Neural progenitor cell (in vitro differentiated cells): ENCODE results near the gene IGBP1.

Experiments used
- EZH2 ChIP-seq: fragments of 200-600 bp; sonication (generic); IDR thresholded peaks from 2 replicates; pipeline ENCODE4 v1.6.1; 2017; ENCODE audit warnings: antibody characterized with exemption, mild to moderate bottlenecking, moderate library complexity
- TF ChIP-seq, protein P1 (sequence below): fragments of 200-600 bp; sonication (generic); IDR thresholded peaks from 2 replicates; pipeline ENCODE4 v1.5.1; 2017; ENCODE audit warnings: antibody characterized with exemption, mild to moderate bottlenecking

DNA sequence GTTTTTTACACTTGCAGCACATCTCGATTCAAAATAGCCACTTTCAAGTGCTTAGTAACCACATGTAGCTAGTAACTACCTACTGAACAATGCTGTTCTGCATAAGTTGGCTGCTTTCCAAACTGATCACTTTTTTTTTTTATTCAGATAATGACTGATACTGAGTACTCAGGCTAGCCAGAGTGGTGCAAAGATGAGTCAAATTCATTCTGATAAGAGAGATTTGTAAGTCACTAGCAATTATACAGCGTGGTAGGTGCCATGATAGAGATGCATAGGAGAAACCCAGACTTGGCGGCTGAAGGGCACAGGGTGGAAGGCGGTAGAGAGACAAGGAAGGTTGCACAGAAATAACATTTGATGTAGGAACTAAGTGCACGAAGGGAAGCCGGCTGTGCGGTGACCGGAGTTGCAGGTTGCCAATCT lies 357 bp upstream of the IGBP1 start:
- TF ChIP-seq, protein P1, sequence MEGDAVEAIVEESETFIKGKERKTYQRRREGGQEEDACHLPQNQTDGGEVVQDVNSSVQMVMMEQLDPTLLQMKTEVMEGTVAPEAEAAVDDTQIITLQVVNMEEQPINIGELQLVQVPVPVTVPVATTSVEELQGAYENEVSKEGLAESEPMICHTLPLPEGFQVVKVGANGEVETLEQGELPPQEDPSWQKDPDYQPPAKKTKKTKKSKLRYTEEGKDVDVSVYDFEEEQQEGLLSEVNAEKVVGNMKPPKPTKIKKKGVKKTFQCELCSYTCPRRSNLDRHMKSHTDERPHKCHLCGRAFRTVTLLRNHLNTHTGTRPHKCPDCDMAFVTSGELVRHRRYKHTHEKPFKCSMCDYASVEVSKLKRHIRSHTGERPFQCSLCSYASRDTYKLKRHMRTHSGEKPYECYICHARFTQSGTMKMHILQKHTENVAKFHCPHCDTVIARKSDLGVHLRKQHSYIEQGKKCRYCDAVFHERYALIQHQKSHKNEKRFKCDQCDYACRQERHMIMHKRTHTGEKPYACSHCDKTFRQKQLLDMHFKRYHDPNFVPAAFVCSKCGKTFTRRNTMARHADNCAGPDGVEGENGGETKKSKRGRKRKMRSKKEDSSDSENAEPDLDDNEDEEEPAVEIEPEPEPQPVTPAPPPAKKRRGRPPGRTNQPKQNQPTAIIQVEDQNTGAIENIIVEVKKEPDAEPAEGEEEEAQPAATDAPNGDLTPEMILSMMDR: no peak
- no peak for TF ChIP-seq EZH2
